ENCODE data around the gene DMBT1. TPM values are rescaled to one million over a fixed set of nuclear protein-coding genes. Genes with fewer than 3 reads are reported as not detected.
A peak's percentile ranks its signal among the peaks of the same experiment; 100 is the strongest.

Gene DMBT1
- total RNA-seq, 1 donor from 2014 or later, result 0.08 TPM

DNA sequence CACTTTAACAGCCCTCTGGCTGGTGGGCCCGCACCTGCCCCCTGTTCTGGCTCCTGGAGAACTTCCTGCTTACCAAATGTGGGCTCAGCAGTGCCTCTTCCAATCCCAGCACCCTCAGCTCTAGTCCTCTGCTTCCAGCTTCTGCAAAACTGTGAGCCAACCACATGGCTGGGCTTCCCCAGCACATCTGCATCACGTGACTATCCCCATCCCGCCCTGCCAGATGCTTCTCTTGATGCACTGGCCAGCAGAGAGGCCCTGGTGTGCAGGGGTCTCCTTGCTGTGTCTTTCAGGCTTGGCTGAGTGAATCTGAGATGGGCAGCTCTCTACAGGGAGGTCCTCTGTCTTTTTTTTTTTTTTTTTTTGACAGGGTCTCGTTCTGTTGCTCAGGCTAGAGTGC lies 43.8 kb upstream of the DMBT1 start:
- Mint-ChIP-seq H3K27ac (ENCODE audit: unreplicated experiment) (no peak overlapping the region), H3K27me3 (ENCODE audit: unreplicated experiment) (no peaks in the 10 kb centered on the region), H3K4me3 (ENCODE audit: unreplicated experiment) (no peak overlapping the region), H3K36me3 (ENCODE audit: unreplicated experiment) (peaks cover 59% of the 10 kb centered on the region), H3K4me1 (ENCODE audit: unreplicated experiment) (peaks cover 9% of the 10 kb centered on the region), H3K9me3 (ENCODE audit: unreplicated experiment) (no peaks in the 10 kb centered on the region)
- no peak for DNase-seq (ENCODE audit: extremely low spot score, unreplicated experiment)
- TF ChIP-seq, protein P1, sequence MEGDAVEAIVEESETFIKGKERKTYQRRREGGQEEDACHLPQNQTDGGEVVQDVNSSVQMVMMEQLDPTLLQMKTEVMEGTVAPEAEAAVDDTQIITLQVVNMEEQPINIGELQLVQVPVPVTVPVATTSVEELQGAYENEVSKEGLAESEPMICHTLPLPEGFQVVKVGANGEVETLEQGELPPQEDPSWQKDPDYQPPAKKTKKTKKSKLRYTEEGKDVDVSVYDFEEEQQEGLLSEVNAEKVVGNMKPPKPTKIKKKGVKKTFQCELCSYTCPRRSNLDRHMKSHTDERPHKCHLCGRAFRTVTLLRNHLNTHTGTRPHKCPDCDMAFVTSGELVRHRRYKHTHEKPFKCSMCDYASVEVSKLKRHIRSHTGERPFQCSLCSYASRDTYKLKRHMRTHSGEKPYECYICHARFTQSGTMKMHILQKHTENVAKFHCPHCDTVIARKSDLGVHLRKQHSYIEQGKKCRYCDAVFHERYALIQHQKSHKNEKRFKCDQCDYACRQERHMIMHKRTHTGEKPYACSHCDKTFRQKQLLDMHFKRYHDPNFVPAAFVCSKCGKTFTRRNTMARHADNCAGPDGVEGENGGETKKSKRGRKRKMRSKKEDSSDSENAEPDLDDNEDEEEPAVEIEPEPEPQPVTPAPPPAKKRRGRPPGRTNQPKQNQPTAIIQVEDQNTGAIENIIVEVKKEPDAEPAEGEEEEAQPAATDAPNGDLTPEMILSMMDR (IDR thresholded peaks at IDR 0.05), result no peak

DNA sequence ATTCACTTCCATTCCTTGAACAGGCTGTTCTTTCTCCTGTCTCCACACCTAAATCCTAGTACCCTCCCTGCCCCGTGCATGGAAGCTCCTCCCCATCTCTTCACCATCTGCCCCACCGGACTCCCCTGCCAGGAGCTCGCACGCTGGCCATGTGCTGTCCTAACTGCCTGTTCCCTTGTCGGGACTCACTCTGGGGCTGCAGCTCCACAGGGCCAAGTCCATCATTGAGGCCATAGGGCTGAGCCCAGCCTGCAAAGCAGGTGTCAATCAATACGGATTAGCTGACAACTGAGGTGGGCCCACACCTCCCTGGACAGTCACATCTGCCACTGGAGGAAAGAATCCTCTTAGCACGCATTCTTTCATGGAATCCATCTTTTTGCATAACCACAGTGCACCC lies 41.4 kb upstream of the DMBT1 start:
- Mint-ChIP-seq H3K4me3 (ENCODE audit: unreplicated experiment) (no peak overlapping the region), H3K9me3 (ENCODE audit: unreplicated experiment) (no peaks in the 10 kb centered on the region), H3K27me3 (ENCODE audit: unreplicated experiment) (no peaks in the 10 kb centered on the region), H3K4me1 (ENCODE audit: unreplicated experiment) (peaks cover 9% of the 10 kb centered on the region), H3K36me3 (ENCODE audit: unreplicated experiment) (peaks cover 43% of the 10 kb centered on the region), H3K27ac (ENCODE audit: unreplicated experiment) (no peak overlapping the region)
- DNase-seq (ENCODE audit: extremely low spot score, unreplicated experiment), result no peak
- TF ChIP-seq, protein P1 (IDR thresholded peaks at IDR 0.05), result no peak

DNA sequence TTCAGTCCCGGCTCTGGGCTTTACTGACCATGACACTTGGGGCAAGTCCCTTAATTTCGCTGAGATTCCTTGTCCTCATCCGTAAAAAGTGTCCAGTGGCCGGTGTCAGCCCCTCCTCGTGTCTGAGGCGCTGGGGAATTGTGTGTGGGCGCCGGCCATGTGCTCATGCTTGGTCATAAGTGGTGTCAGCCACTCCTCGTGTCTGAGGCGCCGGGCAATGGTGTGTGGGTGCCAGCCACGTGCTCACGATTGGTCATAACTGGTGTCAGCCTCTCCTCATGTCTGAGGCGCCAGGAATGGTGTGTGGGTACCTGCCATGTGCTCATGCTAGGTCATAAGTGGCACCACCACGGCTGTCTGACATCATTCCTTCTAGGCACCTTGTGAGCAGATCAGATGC lies 40.7 kb upstream of the DMBT1 start:
- H3K36me3 Mint-ChIP-seq (ENCODE audit: unreplicated experiment), result peaks cover 36% of the 10 kb centered on the region
- no peaks in the 10 kb centered on the region for H3K27me3 Mint-ChIP-seq (ENCODE audit: unreplicated experiment)
- no peaks in the 10 kb centered on the region for H3K9me3 Mint-ChIP-seq (ENCODE audit: unreplicated experiment)
- DNase-seq (ENCODE audit: extremely low spot score, unreplicated experiment), result no peak
- no peak overlapping the region for H3K4me3 Mint-ChIP-seq (ENCODE audit: unreplicated experiment)
- TF ChIP-seq, protein P1 (IDR thresholded peaks at IDR 0.05), result no peak
- H3K4me1 Mint-ChIP-seq (ENCODE audit: unreplicated experiment), result peaks cover 9% of the 10 kb centered on the region
- H3K27ac Mint-ChIP-seq (ENCODE audit: unreplicated experiment), result no peak overlapping the region

DNA sequence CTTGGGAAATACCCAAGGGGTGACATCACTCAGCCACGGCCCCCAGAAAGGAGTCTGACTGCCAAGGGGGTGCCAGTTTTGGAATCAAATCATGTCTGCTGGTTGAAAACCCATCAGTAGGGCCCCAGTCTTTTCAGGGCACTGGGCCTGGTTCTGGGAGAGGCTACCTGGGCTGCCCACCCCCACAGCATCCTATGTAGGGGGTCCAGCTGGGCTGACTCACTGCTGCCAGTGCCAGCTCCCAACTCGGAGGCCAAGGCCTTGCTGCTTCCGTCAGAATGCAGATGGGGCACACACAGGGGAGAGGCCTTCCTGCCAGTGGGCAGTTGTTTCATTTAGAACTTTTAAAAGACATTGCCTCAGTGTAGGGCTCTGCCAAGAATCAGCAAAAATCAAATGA lies 39.5 kb upstream of the DMBT1 start:
- Mint-ChIP-seq H3K4me3 (ENCODE audit: unreplicated experiment) (no peak overlapping the region), H3K27me3 (ENCODE audit: unreplicated experiment) (no peaks in the 10 kb centered on the region), H3K36me3 (ENCODE audit: unreplicated experiment) (peaks cover 26% of the 10 kb centered on the region), H3K9me3 (ENCODE audit: unreplicated experiment) (no peaks in the 10 kb centered on the region), H3K4me1 (ENCODE audit: unreplicated experiment) (peaks cover 9% of the 10 kb centered on the region), H3K27ac (ENCODE audit: unreplicated experiment) (peak overlapping the region; percentile 62)
- TF ChIP-seq, protein P1 (IDR thresholded peaks at IDR 0.05), result no peak
- no peak for DNase-seq (ENCODE audit: extremely low spot score, unreplicated experiment)

DNA sequence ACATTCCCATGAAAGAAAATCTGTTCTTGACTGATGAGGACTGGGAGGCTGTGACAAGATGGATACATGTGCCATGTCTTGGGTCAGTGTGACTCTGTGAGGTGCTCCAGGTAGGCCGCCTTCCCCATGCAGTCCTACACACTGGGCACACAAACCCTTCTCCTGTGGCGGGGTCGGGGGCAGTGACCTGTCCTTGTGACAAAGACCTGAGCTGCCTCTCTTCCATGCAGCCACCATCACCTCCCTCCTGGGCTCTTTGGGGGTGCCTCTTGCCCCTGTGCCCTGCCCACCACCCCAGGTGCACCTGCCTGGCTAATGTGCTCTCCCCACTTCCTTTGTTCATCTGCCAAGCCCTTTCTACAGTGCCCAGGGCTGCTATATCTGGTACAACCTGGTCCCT lies 35.7 kb upstream of the DMBT1 start:
- Mint-ChIP-seq H3K9me3 (ENCODE audit: unreplicated experiment) (no peaks in the 10 kb centered on the region), H3K36me3 (ENCODE audit: unreplicated experiment) (peaks cover 3% of the 10 kb centered on the region), H3K27me3 (ENCODE audit: unreplicated experiment) (no peaks in the 10 kb centered on the region), H3K27ac (ENCODE audit: unreplicated experiment) (no peak overlapping the region), H3K4me3 (ENCODE audit: unreplicated experiment) (no peak overlapping the region), H3K4me1 (ENCODE audit: unreplicated experiment) (peaks cover 12% of the 10 kb centered on the region)
- TF ChIP-seq, protein P1 (IDR thresholded peaks at IDR 0.05), result no peak
- DNase-seq (ENCODE audit: extremely low spot score, unreplicated experiment), result no peak

All from osteocyte (in vitro differentiated cells).